ENCODE results near the gene IFT43. TPM values are rescaled to one million over a fixed set of nuclear protein-coding genes. Genes with fewer than 3 reads are reported as not detected.

IFT43 gene
- polyA plus RNA-seq, 3 donors: 10.3 to 12.4 (median 10.5) TPM

GRCh38 chr14:76098916-76099675 is 113.5 kb downstream of the IFT43 start:
- 93% methylated on average over 26 of the region's 28 CpGs for WGBS (ENCODE audit: insufficient coverage)
- no peak for TF ChIP-seq CTCF (IDR thresholded peaks at IDR 0.05)

GRCh38 chr14:76100236-76100635 is 114.7 kb downstream of the IFT43 start:
- no peak for TF ChIP-seq CTCF (IDR thresholded peaks at IDR 0.05)
- H3K27me3 ChIP-seq (ENCODE audit: control insufficient read depth in 2 of 2, insufficient read depth in 2 of 2, low read length in 2 of 2): no peaks in the 10 kb centered on the region
- no peaks in the 10 kb centered on the region for H3K36me3 ChIP-seq (replicated peaks in 1 of 2; ENCODE audit: control insufficient read depth in 1 of 2, insufficient read depth in 2 of 2, low read length in 2 of 2)
- H3K9ac ChIP-seq (ENCODE audit: insufficient read depth, low read length, poor library complexity, severe bottlenecking): no peak overlapping the region
- Mint-ChIP-seq H3K4me1 (no peaks in the 10 kb centered on the region), H3K4me3 (no peak overlapping the region), H3K36me3 (no peaks in the 10 kb centered on the region), H3K27ac (no peak overlapping the region), H3K9me3 (no peaks in the 10 kb centered on the region), H3K27me3 (ENCODE audit: low read depth in 3 of 3) (peaks cover 0 to 5% (median 4%) of the 10 kb centered on the region in 3 donors)
- H3K4me3 ChIP-seq (replicated peaks in 1 of 3; ENCODE audit: low read depth in 2 of 3, low read length in 3 of 3): no peak overlapping the region
- WGBS (ENCODE audit: insufficient coverage): 75% methylated on average over 11 of the region's 14 CpGs
- no peaks in the 10 kb centered on the region for H3K79me2 ChIP-seq (ENCODE audit: insufficient read depth, low read length)
- no peaks in the 10 kb centered on the region for H3K4me1 ChIP-seq (ENCODE audit: control insufficient read depth in 1 of 2, insufficient read depth in 2 of 2, low read length in 2 of 2)
- H3K27ac ChIP-seq (ENCODE audit: low read depth in 1 of 2, low read length in 2 of 2): no peak overlapping the region
- no peak for DNase-seq
- intact Hi-C loops (cut with micrococcal nuclease): no loop called here
- H4K20me1 ChIP-seq (ENCODE audit: insufficient read depth, low read length): no peaks in the 10 kb centered on the region
- H2AFZ ChIP-seq (ENCODE audit: insufficient read depth, low read depth, low read length, poor library complexity, severe bottlenecking): no peak overlapping the region
- no peaks in the 10 kb centered on the region for H3K9me3 ChIP-seq (replicated peaks in 1 of 2; ENCODE audit: control insufficient read depth in 1 of 2, insufficient read depth in 1 of 2, low read length in 2 of 2)
- no peak overlapping the region for H3K4me2 ChIP-seq (replicated peaks; ENCODE audit: extremely low read depth, low read length, poor library complexity, severe bottlenecking)

More at GRCh38 chr14:76098916-76099675, 113.5 kb downstream of the IFT43 start:
- no peaks in the 10 kb centered on the region for H4K20me1 ChIP-seq (ENCODE audit: insufficient read depth, low read length)
- no peak overlapping the region for H3K27ac ChIP-seq (ENCODE audit: low read depth in 1 of 2, low read length in 2 of 2)
- H3K27me3 ChIP-seq (ENCODE audit: control insufficient read depth in 2 of 2, insufficient read depth in 2 of 2, low read length in 2 of 2): no peaks in the 10 kb centered on the region
- no peak overlapping the region for H3K4me3 ChIP-seq (replicated peaks in 1 of 3; ENCODE audit: low read depth in 2 of 3, low read length in 3 of 3)
- no peaks in the 10 kb centered on the region for H3K4me1 ChIP-seq (ENCODE audit: control insufficient read depth in 1 of 2, insufficient read depth in 2 of 2, low read length in 2 of 2)
- Mint-ChIP-seq H3K4me1 (no peaks in the 10 kb centered on the region), H3K36me3 (no peaks in the 10 kb centered on the region), H3K27ac (no peak overlapping the region), H3K27me3 (ENCODE audit: low read depth in 3 of 3) (peaks cover 0 to 2% (median 2%) of the 10 kb centered on the region in 3 donors), H3K9me3 (no peaks in the 10 kb centered on the region), H3K4me3 (no peak overlapping the region)
- intact Hi-C loops (cut with micrococcal nuclease): no loop called here
- H2AFZ ChIP-seq (ENCODE audit: insufficient read depth, low read depth, low read length, poor library complexity, severe bottlenecking): no peak overlapping the region
- no peak overlapping the region for H3K9ac ChIP-seq (ENCODE audit: insufficient read depth, low read length, poor library complexity, severe bottlenecking)
- no peaks in the 10 kb centered on the region for H3K9me3 ChIP-seq (replicated peaks in 1 of 2; ENCODE audit: control insufficient read depth in 1 of 2, insufficient read depth in 1 of 2, low read length in 2 of 2)
- no peak overlapping the region for H3K4me2 ChIP-seq (replicated peaks; ENCODE audit: extremely low read depth, low read length, poor library complexity, severe bottlenecking)
- no peaks in the 10 kb centered on the region for H3K36me3 ChIP-seq (replicated peaks in 1 of 2; ENCODE audit: control insufficient read depth in 1 of 2, insufficient read depth in 2 of 2, low read length in 2 of 2)
- no peaks in the 10 kb centered on the region for H3K79me2 ChIP-seq (ENCODE audit: insufficient read depth, low read length)
- no peak for DNase-seq
